HCT116 (cell line): Measurements from ENCODE around the gene IER5L.

Experiments used
- EZH2 ChIP-seq: fragments of 200-600 bp; sonication (generic); IDR thresholded peaks from 2 replicates; pipeline ENCODE4 v1.6.1; 2017; ENCODE audit warnings: antibody characterized with exemption, mixed run types
- EZH2phosphoT487 ChIP-seq: fragments of 200-600 bp; IDR thresholded peaks from 2 replicates; pipeline ENCODE4 v1.6.1; 2018; ENCODE audit warnings: antibody characterized with exemption, borderline replicate concordance
- JUND ChIP-seq: IDR thresholded peaks from 2 replicates; pipeline ENCODE4 v1.6.1; 2012
- POLR2AphosphoS5 ChIP-seq: IDR thresholded peaks from 2 replicates; pipeline ENCODE4 v1.6.1; 2011; ENCODE audit warnings: mild to moderate bottlenecking, low read depth, low read length, moderate library complexity
- RAD21 ChIP-seq: IDR thresholded peaks from 2 replicates; pipeline ENCODE4 v1.6.1; 2012; ENCODE audit warnings: low read depth, mild to moderate bottlenecking
- TF ChIP-seq, protein P1 (sequence below): IDR thresholded peaks from 2 replicates; pipeline ENCODE4 v1.6.1; 2012; ENCODE audit warnings: low read depth

DNA sequence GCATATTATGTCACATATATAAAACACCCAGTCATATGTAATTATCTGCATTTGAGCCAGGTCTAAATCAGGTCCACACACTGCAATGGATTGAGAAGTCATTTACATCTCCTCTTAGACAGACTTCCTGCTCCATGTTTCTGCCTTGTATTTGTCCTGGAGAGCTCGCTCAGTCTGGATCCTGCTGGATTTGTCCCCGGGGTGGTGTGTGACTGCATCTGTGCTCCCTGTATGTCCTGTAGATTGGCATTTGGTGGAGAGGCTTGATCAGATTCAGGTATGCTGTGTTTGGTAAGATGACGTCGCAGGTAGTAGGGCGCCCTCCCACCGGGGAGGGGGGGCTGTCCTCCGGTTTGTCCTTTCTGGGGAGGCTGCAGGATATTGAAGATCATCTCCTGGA is 33.6 kb upstream of the IER5L start:
- TF ChIP-seq RAD21 (no peak), JUND (no peak), EZH2 (no peak), EZH2phosphoT487 (no peak), POLR2AphosphoS5 (no peak)
- TF ChIP-seq, protein P1, sequence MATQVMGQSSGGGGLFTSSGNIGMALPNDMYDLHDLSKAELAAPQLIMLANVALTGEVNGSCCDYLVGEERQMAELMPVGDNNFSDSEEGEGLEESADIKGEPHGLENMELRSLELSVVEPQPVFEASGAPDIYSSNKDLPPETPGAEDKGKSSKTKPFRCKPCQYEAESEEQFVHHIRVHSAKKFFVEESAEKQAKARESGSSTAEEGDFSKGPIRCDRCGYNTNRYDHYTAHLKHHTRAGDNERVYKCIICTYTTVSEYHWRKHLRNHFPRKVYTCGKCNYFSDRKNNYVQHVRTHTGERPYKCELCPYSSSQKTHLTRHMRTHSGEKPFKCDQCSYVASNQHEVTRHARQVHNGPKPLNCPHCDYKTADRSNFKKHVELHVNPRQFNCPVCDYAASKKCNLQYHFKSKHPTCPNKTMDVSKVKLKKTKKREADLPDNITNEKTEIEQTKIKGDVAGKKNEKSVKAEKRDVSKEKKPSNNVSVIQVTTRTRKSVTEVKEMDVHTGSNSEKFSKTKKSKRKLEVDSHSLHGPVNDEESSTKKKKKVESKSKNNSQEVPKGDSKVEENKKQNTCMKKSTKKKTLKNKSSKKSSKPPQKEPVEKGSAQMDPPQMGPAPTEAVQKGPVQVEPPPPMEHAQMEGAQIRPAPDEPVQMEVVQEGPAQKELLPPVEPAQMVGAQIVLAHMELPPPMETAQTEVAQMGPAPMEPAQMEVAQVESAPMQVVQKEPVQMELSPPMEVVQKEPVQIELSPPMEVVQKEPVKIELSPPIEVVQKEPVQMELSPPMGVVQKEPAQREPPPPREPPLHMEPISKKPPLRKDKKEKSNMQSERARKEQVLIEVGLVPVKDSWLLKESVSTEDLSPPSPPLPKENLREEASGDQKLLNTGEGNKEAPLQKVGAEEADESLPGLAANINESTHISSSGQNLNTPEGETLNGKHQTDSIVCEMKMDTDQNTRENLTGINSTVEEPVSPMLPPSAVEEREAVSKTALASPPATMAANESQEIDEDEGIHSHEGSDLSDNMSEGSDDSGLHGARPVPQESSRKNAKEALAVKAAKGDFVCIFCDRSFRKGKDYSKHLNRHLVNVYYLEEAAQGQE: no peak
